ENCODE results near the gene TM7SF2. TPM values are rescaled to one million over a fixed set of nuclear protein-coding genes. Genes with fewer than 3 reads are reported as not detected.
"Not testable (repeated sequence)": the region's sequence is repeated elsewhere in the genome, so short reads cannot be mapped to it uniquely, and the experiment has no call there.

TM7SF2 gene
- total RNA-seq, 3 donors from 2014 or later (not counting 1 experiment from before 2014, with no cell fraction given): 17.0 to 23.2 (median 18.6) TPM

DNA sequence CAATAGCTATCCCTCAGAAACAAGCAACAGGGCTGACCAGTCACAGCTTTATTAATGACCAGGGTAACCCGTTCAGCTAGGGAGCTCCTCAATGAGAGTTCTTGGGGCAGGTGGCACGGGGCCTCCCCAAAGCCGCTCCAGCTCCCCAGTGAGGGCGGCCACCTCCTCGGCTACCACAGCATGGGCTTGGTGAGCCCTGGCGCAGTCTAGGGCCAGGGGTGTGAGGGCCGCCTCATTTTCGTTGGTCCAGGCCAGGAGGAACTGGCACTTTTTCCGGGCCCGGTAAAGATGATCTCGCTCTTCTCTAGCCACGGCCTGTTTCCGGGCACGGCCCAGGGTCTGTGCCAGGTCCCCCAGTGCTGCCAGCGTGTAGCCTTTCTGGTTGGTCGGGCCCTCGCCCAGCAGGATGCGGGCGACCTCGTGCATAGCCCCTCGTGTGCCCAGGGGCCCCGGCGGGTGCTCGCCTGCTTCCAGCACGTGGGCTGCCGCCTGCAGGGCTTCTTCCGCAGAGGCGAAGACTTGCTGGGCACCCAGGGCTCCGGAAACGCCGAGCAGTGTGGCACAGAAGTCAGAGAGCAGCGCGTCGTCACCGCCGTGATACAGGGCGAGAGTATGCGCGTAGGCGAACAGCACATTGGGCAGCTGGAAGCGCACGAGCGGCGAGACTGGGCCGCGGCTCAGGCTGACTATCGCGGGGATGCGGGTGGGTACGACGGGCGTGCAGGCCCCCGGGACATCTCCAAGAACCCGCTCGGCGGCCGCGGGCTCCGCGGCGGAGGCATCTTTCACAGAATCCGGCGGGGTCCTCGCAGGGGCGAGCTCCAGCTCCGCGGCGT is 4.9 kb downstream of the TM7SF2 start:
- 24% methylated on average over 68 of the region's 68 CpGs for WGBS (ENCODE audit: insufficient coverage)
- ATAC-seq: peak; percentile 3 to 21 (median 3)
- no peaks in the 10 kb centered on the region for H3K36me3 Mint-ChIP-seq

DNA sequence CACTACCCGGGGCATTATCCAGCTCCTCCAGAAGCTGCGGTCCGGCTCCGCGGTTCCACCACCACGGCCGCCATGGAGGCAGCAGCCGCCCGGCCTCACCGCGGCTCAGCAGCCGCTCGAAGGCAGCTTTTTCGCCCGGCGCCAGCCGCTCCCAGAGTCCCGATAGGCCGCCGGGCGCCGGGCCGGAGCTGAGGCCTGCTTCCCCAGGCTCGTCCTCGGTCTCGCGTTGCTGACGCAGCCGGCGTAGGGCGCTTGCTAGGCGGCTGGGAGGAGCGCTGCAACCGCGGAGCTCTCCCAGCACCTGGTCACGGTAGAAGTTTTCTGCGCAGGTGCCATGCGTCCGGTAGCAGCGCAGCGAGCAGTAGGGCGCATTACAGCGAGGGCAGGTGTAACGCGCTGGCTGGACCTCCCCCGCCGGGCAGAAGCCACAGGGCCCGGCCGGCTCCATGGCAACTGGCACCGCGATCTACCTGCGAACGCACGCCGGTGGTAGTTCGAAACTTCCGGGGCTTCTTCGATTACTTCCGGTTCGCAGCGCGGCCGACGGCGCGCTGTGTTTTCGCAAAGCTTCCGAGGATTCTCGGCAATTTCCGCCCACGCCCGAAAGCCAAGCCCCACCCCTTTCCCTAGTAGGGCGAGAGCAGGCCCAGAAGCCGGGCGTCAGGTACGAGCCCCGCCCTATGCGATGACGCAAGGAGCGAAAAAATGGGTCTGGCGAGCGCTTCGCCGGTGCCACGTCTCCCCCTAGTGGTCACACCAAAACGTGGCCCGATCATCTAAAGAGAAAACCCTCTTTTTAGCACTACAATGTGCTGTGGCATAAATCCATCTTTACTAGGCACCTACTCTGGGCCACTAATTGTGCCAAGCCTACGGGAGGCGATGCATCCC is 5.8 kb downstream of the TM7SF2 start, which contains the start of gene ZNHIT2:
TSS of gene ZNHIT2 (minus strand) at position 496 of the 891 bp plus-strand sequence. CDS start at position 448, 48 bp downstream.
- TF ChIP-seq, protein P1, sequence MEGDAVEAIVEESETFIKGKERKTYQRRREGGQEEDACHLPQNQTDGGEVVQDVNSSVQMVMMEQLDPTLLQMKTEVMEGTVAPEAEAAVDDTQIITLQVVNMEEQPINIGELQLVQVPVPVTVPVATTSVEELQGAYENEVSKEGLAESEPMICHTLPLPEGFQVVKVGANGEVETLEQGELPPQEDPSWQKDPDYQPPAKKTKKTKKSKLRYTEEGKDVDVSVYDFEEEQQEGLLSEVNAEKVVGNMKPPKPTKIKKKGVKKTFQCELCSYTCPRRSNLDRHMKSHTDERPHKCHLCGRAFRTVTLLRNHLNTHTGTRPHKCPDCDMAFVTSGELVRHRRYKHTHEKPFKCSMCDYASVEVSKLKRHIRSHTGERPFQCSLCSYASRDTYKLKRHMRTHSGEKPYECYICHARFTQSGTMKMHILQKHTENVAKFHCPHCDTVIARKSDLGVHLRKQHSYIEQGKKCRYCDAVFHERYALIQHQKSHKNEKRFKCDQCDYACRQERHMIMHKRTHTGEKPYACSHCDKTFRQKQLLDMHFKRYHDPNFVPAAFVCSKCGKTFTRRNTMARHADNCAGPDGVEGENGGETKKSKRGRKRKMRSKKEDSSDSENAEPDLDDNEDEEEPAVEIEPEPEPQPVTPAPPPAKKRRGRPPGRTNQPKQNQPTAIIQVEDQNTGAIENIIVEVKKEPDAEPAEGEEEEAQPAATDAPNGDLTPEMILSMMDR (IDR thresholded peaks at IDR 0.05): peak; percentile 83
- Histone ChIP-seq H3K4me1 (ENCODE audit: control insufficient read depth, insufficient read depth, low read length) (peaks cover 55% of the 10 kb centered on the region), H3K36me3 (ENCODE audit: control insufficient read depth, insufficient read depth, low read length) (peaks cover 35% of the 10 kb centered on the region), H3K27ac (ENCODE audit: low read length) (peak within 1 kb of the TSS; percentile 87), H3K27me3 (ENCODE audit: control insufficient read depth, insufficient read depth, low read length) (no peaks in the 10 kb centered on the region), H3K9me3 (ENCODE audit: control insufficient read depth, insufficient read depth, low read length) (no peaks in the 10 kb centered on the region), H3K4me3 (ENCODE audit: low read length) (peak within 1 kb of the TSS; percentile 75)
- Mint-ChIP-seq H3K4me3 (peak within 1 kb of the TSS; percentile 86), H3K4me1 (peaks cover 37 to 50% of the 10 kb centered on the region in 2 donors), H3K27ac (peak within 1 kb of the TSS; percentile 88 to 99), H3K9me3 (no peaks in the 10 kb centered on the region), H3K27me3 (ENCODE audit: low read depth in 2 of 2) (no peaks in the 10 kb centered on the region), H3K36me3 (no peaks in the 10 kb centered on the region)
- WGBS (ENCODE audit: insufficient coverage): under 1% methylated on average over 89 of the region's 89 CpGs
- ATAC-seq: peak; percentile 74 to 89 (median 77)
- intact Hi-C loops (cut with micrococcal nuclease): loop anchor here (1.0 to 10.0 kb wide), 5 partner anchors 17 to 343 kb away; partner anchors contain the start of genes CDCA5, SF1, SYVN1 and VPS51
- peak; percentile 100 for DNase-seq

More for the DNA sequence above, 4.9 kb downstream of the TM7SF2 start:
- Histone ChIP-seq H3K36me3 (ENCODE audit: control insufficient read depth, insufficient read depth, low read length) (peaks cover 35% of the 10 kb centered on the region), H3K27ac (ENCODE audit: low read length) (peak overlapping the region; percentile 87), H3K4me1 (ENCODE audit: control insufficient read depth, insufficient read depth, low read length) (peaks cover 59% of the 10 kb centered on the region), H3K9me3 (ENCODE audit: control insufficient read depth, insufficient read depth, low read length) (no peaks in the 10 kb centered on the region), H3K27me3 (ENCODE audit: control insufficient read depth, insufficient read depth, low read length) (no peaks in the 10 kb centered on the region), H3K4me3 (ENCODE audit: low read length) (peak overlapping the region; percentile 75)
- Mint-ChIP-seq H3K27me3 (ENCODE audit: low read depth in 2 of 2) (no peaks in the 10 kb centered on the region), H3K27ac (peak overlapping the region; percentile 88 to 99), H3K4me3 (peak overlapping the region; percentile 86), H3K4me1 (peaks cover 37 to 48% of the 10 kb centered on the region in 2 donors), H3K9me3 (no peaks in the 10 kb centered on the region)
- intact Hi-C loops (cut with micrococcal nuclease): loop anchor here (1.0 to 10.0 kb wide), 5 partner anchors 18 to 342 kb away; partner anchors contain the start of genes CDCA5, SF1, SYVN1 and VPS51
- TF ChIP-seq, protein P1 (IDR thresholded peaks at IDR 0.05): no peak
- peak in 1 of 2 donors; percentile 80 for DNase-seq

DNA sequence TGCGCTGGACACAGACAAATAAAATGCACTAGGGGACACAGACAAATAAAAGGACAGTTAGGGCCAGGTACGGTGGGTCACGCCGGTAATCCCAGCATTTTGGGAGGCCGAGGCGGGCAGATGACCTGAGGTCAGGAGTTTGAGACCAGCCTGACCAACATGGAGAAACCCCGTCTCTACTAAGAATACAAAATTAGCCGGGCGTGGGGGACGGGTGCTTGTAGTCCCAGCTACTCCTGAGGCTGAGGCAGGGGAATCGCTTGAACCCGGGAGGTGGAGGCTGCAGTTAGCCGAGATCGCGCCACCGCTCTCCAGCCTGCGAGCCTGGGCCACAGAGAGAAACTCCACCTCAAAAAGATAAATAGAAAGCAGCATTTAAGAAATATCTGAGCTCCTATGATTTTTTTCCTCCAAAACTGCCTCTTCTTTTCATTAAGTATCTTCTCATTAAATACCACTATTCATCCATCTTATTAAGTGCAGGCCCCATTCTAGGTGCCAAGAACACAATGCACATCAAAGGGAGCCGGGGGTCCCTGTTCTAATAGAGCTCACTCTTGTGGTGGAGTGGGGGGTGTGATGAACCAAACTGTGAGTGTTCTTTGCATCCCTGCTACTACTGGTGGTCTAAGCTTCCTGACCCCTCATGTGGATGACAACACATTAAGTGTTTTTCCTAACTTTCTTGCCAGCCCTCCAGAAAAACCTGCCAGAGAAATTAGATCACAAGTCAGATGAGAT is 6.6 kb downstream of the TM7SF2 start:
- no peaks in the 10 kb centered on the region for H3K27me3 Mint-ChIP-seq (ENCODE audit: low read depth in 2 of 2)
- peak overlapping the region; percentile 86 for H3K4me3 Mint-ChIP-seq
- Histone ChIP-seq H3K4me3 (ENCODE audit: low read length) (no peak overlapping the region), H3K9me3 (ENCODE audit: control insufficient read depth, insufficient read depth, low read length) (no peaks in the 10 kb centered on the region), H3K36me3 (ENCODE audit: control insufficient read depth, insufficient read depth, low read length) (peaks cover 35% of the 10 kb centered on the region), H3K27me3 (ENCODE audit: control insufficient read depth, insufficient read depth, low read length) (no peaks in the 10 kb centered on the region), H3K27ac (ENCODE audit: low read length) (peak overlapping the region; percentile 41), H3K4me1 (ENCODE audit: control insufficient read depth, insufficient read depth, low read length) (peaks cover 54% of the 10 kb centered on the region)
- H3K27ac Mint-ChIP-seq: peak overlapping the region; percentile 88 to 99
- peak in 1 of 2 donors; percentile 25 for DNase-seq
- intact Hi-C loops (cut with micrococcal nuclease): loop anchor here (10.0 kb wide), 1 partner anchor 343 kb away; the partner anchor contains the start of gene SF1
- no peaks in the 10 kb centered on the region for H3K9me3 Mint-ChIP-seq
- H3K4me1 Mint-ChIP-seq: peaks cover 29 to 54% of the 10 kb centered on the region in 2 donors
- ATAC-seq: no peak
- TF ChIP-seq, protein P1 (IDR thresholded peaks at IDR 0.05): peak; percentile 28
- no peaks in the 10 kb centered on the region for H3K36me3 Mint-ChIP-seq
- 93% methylated on average over 18 of the region's 18 CpGs for WGBS (ENCODE audit: insufficient coverage)

- peak in 1 of 2 donors; percentile 18 for DNase-seq
- not testable (repeated sequence) for H3K9me3 Mint-ChIP-seq; ATAC-seq; H3K27me3 ChIP-seq (ENCODE audit: control insufficient read depth, insufficient read depth, low read length); H3K27me3 Mint-ChIP-seq (ENCODE audit: low read depth in 2 of 2); H3K9me3 ChIP-seq (ENCODE audit: control insufficient read depth, insufficient read depth, low read length); H3K4me3 ChIP-seq (ENCODE audit: low read length); H3K36me3 Mint-ChIP-seq; H3K4me3 Mint-ChIP-seq
- intact Hi-C loops (cut with micrococcal nuclease): loop anchor here (10.0 kb wide), 1 partner anchor 344 kb away; the partner anchor contains the start of gene SF1
- Histone ChIP-seq H3K36me3 (ENCODE audit: control insufficient read depth, insufficient read depth, low read length) (peaks cover 35% of the 10 kb centered on the region), H3K4me1 (ENCODE audit: control insufficient read depth, insufficient read depth, low read length) (peaks cover 48% of the 10 kb centered on the region), H3K27ac (ENCODE audit: low read length) (peak overlapping the region; percentile 41)
- Mint-ChIP-seq H3K27ac (peak overlapping the region; percentile 99 to 100), H3K4me1 (peaks cover 25 to 50% of the 10 kb centered on the region in 2 donors)
- WGBS (ENCODE audit: insufficient coverage): 90% methylated on average over 15 of the region's 18 CpGs
Observed at GRCh38 chr11:65118891-65119669, 7.4 kb downstream of the TM7SF2 start.
